ENCODE results near the gene CGNL1.

GRCh38 chr15:57398336-57398735, 22.0 kb downstream of the CGNL1 start:
- TF ChIP-seq CTCF (IDR thresholded peaks at IDR 0.05; ENCODE audit: insufficient read depth, low read length, poor library complexity, severe bottlenecking) = no peak
- no peak for TF ChIP-seq EZH2phosphoT487 (conservative IDR thresholded peaks at IDR 0.05; ENCODE audit: low read length)

Data from SU-DHL-6 (cell line).